Cortex of kidney (tissue), 1 donor: ENCODE data around the gene LGALS4.
"Not testable (repeated sequence)": the region's sequence is repeated elsewhere in the genome, so short reads cannot be mapped to it uniquely, and the experiment has no call there.

Source experiments
- DNase-seq: peaks from one replicate; lab custom pipeline; 2025; lab: John Stamatoyannopoulos, UW

The LGALS4 gene

DNA sequence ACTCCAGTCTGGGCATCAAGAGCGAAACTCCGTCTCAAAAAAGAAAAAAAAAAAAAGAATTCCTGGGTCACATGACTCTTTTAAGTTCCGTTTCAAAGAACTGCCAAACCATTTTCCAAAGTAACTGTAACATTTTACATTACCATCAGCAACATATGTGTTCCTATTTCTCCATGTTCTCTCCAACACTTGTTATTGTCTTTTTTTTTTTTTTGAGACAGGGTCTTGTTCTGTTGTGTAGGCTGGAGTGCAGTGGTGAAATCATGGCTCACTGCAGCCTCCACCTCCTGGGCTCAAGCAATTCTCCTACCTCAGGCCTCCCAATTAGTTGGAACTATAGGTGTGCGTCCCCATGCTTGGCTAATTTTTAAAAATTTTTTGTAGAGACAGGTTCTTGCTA, 17.2 kb downstream of the LGALS4 start:
- no peak for DNase-seq

DNA sequence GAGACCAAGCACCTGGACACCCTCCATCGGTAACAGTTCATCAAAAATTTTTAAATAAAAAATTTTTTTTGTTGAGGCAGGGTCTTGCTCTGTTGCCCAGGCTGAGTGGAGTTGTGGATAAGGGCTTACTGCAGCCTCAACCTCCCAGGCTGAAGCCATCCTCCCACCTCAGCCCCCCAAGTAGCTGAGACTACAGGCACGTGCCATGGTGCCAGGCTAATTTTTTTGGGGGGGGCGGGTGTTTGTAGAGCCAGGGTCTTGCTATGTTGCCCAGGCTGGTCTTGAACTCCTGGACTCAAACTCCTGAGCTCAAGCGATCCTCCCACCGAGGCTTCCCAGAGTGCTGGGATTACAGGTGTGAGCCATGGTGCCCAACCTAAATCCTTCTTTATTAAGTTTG, 19.1 kb downstream of the LGALS4 start:
- no peak for DNase-seq

DNA sequence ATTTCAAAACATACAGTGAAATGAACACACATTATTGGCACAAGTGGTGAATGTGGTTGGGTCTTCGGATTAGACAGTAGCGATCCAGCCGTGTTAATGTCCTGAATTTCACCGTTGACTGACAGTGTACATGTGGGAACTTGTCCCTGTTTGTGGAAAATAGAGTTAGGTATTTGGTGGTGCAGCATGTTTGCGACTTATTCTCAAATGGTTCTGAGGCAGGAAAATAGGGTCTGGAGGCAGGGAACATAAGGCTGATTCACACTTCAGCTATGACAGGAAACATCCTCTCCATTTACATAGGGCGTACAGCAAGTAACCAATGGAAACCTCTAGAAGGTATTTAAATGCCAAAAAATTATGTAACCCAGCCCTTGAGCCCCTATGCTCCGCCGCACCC, 19.6 kb downstream of the LGALS4 start:
- no peak for DNase-seq

DNA sequence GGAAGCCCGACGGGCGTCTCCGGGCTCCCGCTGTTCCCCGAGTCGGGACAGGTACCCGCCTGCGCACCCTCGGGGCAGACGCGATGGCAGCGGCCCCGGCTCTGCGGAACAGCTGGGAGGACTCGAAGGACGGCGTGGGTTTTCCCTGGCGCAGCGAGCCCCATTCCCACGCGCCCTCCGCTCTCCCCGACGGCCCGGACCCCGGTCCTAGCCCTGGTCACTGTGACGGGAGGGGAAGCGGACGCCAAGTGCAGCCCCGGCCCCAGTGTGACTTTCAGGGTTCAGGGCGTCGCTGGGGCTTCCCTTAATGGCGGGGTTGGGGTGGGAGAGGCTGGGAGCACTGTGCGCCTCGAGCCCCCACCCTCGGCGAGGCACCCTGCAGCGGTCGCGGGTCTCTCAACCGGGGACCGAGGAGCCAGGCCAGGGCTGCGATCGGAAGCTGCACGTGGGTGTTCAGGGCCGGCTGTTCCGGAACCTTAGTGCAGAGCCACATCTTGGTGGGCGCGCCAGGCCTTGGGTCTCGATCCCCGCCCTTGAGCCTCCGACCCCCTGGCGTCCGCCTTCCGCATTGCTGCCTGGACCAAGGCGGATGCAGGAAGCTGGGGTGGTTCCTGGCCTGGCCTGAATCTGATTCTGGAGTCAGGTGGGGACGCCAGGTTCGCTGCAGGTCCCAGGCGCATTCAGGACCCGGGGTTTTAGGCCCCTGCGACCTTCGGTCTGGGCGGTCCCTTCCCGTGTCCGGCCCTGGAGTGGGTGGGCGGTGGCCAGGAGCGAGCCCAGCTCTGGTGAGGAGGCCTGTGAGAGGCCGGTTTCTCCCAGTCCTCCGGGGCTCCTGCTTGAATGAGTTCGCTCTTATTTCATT, 20.3 kb downstream of the LGALS4 start:
- no peak for DNase-seq

DNA sequence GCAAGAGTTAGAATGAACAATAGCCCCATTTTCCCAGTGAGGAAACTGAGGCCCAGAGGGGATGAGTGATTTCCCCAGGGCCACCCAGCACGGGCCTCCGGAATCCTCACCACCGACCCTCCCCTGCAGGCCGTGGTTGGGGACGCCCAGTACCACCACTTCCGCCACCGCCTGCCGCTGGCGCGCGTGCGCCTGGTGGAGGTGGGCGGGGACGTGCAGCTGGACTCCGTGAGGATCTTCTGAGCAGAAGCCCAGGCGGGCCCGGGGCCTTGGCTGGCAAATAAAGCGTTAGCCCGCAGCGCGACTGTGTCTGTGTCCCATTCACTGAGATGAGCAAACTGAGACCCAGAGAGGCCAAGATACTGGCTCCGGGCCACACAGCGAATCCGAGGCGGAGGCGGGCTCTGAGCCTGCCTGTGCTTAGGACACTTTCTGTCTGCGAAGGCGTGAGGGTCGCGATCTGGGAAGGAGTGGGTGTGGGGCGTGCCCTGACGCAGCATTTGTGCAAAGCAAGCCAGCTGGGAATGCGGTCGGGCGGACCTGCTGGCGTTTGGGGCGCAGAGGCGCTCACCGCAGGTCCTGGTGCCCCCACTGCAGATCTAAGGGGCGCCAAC, 21.2 kb downstream of the LGALS4 start:
- DNase-seq: not testable (repeated sequence)

DNA sequence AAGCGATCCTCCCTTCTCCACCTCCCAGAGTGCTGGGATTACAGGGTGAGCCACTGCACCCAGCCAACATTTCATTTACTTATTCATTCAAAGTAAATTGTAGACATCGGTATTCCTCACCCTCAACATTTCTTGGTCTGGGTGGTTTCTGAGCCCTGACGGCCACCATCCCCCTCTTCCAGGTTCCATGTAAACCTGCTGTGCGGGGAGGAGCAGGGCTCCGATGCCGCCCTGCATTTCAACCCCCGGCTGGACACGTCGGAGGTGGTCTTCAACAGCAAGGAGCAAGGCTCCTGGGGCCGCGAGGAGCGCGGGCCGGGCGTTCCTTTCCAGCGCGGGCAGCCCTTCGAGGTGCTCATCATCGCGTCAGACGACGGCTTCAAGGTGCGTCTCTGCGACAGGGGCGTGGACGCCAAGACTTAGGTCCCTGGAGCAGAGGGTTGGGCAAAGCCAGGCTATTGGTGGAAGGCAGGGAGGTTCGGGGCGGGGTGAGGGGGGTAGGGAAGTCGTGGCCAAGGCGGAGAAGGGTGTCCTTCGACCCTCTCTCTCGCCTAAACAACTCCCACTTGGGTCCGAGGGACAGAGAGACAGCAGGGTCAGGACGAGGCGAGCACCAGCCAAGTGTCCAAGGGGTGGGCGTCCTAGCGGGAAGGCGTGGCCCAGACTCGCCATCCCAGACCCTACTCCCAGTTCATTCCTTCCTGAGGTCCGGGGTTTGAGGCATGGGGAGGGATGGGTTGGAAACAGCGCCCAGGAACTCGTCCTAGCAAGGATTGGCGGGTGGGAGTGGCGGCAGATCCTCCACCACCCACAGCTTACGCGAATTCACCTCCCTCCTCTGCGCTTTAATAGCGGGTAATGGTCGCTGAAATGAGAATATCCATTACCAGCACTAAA, 22.0 kb downstream of the LGALS4 start:
- DNase-seq: not testable (repeated sequence)

DNA sequence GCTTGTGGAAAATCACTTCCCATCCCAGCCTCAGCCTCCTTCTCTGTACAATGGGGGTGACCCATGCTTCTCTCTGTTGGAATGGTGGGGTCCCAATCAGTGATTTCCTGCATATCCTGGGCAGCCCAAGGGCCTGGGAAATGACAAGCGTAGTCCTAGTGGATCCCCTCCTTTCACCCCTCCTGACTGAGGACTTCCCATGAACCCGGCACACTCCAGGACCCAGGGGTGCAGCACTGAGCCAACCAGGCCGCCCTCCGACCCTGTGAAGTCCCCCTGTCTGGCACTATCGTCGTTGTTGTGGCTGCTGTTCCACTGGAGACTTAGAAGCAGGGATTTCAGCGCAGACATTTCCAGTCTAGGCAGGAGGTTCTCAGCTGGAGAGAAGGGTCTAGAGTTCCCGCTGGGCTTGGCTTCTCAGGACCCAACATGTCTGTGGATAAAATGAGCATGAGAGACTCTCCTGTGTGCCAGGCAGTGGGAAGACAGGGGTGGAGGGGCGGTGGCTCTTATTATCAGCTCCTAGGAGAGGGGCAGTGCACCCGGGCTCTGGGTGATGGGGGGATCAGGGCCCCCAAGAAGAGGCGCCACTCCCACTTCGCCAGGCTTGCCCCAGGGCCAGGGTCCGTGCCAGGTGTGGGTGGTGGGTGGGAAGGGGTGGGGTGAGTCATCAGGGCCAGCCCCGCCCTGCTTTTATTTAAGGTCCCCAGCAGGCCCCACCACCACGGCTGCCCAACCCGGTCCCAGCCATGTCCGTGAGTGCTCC, 24.1 kb downstream of the LGALS4 start, which contains the start of gene LGALS7B:
Gene LGALS7B (plus strand): TSS at position 723 of the 766 bp plus-strand sequence. CDS start 27 bp downstream, at position 750.
- no peak for DNase-seq

DNA sequence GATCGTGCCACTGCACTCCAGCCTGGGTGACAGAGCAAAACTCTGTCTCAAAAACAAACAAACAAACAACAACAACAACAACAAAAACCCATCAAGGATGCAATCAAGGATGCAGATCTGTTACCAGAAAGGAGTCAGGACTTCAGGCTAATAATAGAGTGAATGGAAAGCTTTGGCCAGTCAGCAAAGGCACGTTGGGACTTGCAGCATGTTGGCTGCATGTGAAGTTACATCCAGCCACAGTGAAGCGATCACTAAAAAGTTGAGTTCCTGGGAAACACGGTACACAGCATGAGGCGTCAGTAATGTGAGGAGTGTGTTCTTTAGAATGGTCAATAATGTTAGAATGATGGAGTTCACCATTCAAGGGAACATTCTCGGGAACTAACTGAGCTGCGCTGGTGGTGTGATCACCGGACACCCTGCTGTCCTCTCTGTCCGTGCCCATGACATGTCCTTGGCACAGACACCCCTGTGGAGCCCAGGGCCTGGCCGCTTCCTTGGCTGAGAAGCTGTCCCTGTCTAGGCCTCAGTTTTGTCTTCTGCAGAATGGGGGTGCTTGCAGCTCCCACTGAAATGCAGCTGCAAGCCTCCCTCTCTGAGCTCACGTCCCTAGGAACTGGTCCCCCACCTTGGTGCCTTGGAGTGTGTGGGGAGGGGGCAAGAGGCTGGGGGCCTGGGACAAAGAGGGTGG, 26.0 kb downstream of the LGALS4 start:
- DNase-seq: no peak

DNA sequence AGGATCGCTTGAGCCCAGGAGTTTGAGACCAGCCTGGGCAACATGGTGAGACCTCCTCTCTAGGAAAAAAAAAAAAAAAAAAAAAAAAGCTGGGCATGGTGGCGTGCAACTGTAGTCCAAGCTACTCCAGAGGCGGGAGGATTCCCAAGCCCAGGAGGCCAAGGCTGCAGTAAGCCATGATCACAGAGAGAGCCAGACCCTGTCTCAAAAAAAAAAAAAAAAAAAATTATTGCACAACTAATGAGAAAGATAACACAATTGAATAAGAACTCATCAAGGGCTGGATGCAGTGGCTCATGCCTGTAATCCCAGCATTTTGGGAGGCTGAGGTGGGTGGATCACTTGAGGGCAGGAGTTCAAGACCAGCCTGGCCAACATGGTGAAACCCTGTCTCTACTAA, 26.7 kb downstream of the LGALS4 start:
- not testable (repeated sequence) for DNase-seq

DNA sequence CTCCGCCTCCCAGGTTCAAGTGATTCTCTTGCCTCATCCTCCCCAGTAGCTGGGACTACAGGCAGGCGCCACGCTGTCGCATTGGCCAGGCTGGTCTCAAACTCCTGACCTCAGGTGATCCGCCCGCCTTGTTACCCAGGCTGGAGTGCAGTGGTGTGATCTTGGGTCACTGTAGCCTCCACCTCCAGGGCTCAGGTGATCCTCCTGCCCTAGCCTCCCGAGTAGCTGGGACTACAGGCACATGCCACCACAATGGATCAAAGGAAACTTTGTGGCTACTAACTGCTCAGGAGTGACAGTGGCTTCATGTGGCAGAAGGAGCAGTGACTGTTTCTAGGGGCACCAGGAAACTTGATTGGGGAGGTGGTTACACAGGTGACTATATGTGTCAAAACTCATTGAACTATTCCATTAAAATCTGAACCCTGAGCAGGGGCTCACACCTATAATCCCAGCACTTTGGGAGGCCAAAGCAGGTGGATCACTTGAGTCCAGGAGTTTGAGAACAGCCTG, 27.5 kb downstream of the LGALS4 start:
- no peak for DNase-seq

DNA sequence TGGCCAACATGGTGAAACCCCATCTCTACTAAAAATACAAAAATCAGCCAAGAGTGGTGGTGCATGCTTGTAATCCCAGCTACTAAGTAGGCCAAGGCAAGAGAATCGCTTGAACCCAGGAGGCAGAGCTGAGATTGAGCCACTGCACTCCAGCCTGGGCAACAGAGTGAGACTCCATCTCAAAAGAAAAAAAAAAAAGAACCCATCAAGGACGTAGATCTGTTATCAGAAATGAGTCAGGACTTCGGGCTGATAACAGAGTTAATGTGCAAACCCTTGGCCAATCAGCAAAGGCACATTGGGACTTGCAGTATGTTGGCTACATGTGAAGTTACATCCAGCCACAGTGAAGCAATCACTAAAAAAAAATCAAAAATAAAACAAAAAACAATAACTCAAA, 28.5 kb downstream of the LGALS4 start:
- DNase-seq: no peak

DNA sequence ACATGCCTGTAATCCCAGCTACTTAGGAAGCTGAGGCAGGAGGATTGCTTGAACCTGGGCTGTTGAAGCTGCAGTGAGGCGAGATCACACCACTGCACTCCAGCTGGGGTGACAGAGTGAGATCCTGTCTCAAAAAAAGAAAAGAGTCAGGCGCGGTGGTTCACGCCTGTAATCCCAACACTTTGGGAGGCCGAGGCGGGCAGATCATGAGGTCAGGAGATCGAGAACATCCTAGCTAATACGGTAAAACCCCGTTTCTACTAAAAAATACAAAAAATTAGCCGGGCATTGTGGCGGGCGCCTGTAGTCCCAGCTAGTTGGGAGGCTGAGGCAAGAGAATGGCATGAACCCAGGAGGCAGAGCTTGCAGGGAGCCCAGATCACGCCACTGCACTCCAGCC, 30.5 kb downstream of the LGALS4 start:
- DNase-seq: not testable (repeated sequence)

DNA sequence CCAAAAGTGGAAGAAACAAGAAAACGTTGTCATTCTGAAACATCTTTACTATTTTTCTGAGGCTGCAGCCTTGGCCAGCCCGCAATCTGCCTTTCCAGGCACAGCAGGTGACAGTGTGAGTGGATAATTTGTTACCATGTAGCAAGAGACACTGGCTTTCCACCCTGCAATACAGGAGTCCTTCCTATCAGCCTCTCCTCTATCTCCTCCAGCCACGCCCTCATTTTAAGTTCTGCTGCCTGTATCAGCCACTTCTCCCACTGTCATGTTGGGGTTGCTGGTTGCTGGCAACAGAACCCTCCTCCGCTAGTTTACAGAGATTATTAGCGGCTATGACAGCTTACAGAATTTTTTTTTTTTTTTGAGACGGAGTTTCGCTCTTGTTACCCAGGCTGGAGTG, 31.7 kb downstream of the LGALS4 start:
- DNase-seq: no peak

DNA sequence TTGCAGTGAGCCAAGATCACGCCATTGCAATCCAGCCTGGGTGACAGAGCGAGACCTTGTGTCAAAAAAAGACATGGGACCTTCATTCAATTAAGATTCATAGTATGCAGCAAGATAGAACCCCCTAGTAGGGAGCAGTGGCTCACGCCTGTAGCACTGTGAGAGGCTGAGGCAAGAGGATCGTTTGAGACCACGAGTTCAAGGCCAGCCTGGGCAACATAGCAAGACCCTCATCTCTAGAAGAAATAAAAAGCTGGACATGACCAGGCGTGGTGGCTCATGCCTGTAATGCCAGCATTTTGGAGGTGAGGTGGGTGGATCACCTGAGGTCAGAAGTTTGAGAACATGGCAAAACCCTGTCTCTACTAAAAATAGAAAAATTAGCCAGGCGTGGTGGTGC, 32.3 kb downstream of the LGALS4 start:
- no peak for DNase-seq

DNA sequence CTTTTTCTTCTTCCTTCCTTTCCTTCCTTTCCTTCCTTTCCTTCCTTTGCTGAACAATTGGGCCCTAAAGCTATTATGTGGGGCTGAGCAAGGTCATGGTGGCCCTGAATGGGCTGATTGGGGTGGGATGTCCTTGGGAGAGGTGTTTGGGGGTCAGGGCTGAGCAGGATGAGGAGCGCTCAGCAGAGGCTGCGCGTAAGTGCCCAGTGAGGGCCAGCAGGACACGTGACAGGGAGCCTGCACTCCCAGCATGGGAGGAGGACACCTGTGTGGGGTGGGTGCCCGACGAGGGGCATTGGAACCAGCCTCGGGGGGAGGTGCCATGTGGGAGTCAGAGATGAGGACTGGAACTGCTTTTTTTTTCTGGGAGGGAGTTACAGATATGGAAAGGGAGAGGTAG, 34.0 kb downstream of the LGALS4 start:
- DNase-seq: no peak

DNA sequence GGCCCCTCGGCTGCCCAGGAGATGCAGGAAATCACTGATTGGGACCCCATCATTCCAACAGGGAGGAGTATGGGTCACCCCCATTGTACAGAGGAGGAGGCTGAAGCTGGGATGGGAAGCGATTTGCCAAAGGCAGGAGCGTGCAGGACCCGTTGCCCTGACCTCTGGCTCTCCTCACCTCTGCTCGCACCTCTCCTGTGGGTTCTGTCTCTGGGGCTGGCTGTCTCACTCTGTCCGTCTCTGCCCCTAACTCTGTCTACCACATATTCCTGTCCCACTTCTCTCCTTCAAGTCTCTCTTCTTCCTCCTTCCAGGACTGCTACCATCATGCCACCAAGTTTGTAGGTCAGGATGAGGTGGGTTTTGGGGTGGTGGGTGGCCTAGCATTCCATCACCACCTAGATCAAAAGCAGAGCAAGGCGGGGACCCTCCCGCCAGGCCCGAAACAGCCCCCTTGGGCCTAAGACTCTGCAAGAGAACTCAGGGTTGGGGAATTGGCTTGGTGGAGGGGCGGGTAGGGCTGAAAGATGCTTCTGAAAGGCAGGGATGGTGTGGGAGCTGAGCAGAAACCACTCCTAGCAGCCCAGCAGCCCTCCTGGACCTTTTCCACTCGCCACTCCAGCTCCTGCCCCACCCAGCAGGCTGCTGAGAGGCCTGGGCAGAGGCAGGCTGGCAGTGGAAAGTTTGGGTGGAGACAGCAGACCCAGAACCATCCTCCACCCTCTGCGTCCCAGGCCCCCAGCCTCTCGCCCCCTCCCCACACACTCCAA, 38.4 kb downstream of the LGALS4 start:
- DNase-seq: no peak

DNA sequence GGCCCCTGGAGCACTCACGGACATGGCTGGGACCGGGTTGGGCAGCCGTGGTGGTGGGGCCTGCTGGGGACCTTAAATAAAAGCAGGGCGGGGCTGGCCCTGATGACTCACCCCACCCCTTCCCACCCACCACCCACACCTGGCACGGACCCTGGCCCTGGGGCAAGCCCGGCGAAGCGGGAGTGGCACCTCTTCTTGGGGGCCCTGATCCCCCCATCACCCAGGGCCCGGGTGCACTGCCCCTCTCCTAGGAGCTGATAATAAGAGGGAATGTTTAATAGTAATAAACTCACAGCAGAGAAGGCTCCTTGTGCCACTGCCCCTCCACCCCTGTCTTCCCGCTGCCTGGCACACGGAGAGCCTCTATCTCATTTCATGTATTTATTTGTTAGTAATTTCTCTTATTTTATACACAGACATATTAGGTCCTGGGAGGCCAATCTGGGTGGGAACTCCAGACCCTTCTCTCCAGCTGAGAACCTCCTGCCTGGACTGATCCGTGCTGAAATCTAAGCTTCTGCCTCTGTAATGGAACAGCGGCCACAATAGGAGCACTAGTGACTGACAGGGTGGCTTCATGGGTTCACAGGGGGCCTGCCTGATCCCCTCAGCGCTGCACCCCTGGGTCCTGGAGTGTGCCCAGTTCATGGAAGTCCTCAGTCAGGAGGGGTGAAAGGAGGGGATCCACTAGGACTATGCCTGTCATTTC, 39.1 kb downstream of the LGALS4 start, which contains the start of gene LGALS7:
Gene LGALS7 (minus strand): TSS at position 49 of the 709 bp plus-strand sequence. CDS start 25 bp downstream, at position 24.
- DNase-seq: no peak

DNA sequence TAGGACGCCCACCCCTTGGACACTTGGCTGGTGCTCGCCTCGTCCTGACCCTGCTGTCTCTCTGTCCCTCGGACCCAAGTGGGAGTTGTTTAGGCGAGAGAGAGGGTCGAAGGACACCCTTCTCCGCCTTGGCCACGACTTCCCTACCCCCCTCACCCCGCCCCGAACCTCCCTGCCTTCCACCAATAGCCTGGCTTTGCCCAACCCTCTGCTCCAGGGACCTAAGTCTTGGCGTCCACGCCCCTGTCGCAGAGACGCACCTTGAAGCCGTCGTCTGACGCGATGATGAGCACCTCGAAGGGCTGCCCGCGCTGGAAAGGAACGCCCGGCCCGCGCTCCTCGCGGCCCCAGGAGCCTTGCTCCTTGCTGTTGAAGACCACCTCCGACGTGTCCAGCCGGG, 41.2 kb downstream of the LGALS4 start:
- not testable (repeated sequence) for DNase-seq

DNA sequence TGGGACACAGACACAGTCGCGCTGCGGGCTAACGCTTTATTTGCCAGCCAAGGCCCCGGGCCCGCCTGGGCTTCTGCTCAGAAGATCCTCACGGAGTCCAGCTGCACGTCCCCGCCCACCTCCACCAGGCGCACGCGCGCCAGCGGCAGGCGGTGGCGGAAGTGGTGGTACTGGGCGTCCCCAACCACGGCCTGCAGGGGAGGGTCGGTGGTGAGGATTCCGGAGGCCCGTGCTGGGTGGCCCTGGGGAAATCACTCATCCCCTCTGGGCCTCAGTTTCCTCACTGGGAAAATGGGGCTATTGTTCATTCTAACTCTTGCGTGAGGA, 41.8 kb downstream of the LGALS4 start:
- DNase-seq: not testable (repeated sequence)
